GM13976 (cell line): ENCODE measurements around the gene OTUD3.
"Not testable (repeated sequence)": the region's sequence is repeated elsewhere in the genome, so short reads cannot be mapped to it uniquely, and the experiment has no call there.

ENCODE experiments used
- DNase-seq: peaks from one replicate; pipeline ENCODE4 v3.0.0; 2012; ENCODE audit warnings: low spot score
- CTCF ChIP-seq: IDR thresholded peaks from 2 replicates; pipeline ENCODE4 v1.5.1; 2012; ENCODE audit warnings: borderline replicate concordance, mild to moderate bottlenecking; ENCODE audit not compliant: insufficient read depth; ENCODE audit errors: extremely low read depth, missing control alignments, control extremely low read depth
- in situ Hi-C: fragments of 300-500 bp; cut with MboI; formaldehyde crosslinking; loops from one replicate; pipeline ENCODE4 v1.12.0; 2022; ENCODE audit warnings: low sequenced_read_pairs, mixed read lengths, inconsistent platforms; ENCODE audit not compliant: unreplicated experiment

OTUD3 gene

GRCh38 chr1:19878637-19878985 is 3.6 kb upstream of the OTUD3 start:
- no peak for DNase-seq
- TF ChIP-seq CTCF: no peak
- in situ Hi-C loops: no loop called here

- in situ Hi-C loops: no loop called here
- DNase-seq: no peak
- TF ChIP-seq CTCF: no peak
Observed at GRCh38 chr1:19879227-19879626, 3.0 kb upstream of the OTUD3 start.

DNA sequence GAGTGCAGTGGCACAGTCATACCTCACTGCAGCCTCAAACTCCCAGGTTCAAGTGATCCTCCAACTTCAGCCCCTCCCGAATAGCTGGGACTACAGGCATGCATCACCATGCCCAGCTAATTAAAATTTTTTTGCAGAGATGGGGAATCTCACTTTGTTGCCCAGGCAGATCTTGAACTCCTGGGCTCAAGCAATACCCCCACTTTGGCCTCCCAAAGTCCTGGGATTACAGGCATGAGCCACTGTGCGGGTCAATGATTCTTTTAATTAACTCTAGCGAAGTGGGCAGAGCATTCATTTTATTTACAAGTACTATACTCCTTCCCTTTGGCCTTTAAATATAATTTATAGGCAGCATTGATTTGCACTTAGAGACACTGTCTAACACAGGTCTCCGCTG is 2.5 kb upstream of the OTUD3 start:
- in situ Hi-C loops: no loop called here
- DNase-seq: no peak
- no peak for TF ChIP-seq CTCF

- DNase-seq, in situ Hi-C loops: not testable (repeated sequence)
Observed at GRCh38 chr1:19880841-19881240, 1.4 kb upstream of the OTUD3 start.

DNA sequence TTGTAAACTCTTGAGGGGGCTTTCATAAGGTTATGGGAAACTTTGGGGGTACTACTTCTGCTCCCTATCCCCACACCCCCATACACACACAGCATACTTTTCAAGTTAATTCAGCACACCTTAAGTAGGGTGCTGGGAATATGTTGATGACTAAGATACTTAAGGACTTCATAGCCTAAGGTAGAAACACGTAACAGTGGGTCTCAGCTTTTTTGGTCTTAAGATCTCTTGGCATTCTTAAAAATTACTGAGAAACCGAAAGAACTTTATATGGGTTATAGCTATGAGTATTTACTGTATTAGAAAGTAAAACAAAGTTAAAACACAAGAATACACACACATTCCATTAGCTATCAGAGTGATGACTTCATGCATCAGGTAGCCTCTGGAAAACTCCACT is 2.1 kb downstream of the OTUD3 start:
- in situ Hi-C loops: no loop called here
- TF ChIP-seq CTCF: no peak
- DNase-seq: no peak

GRCh38 chr1:19885821-19886220 is 3.6 kb downstream of the OTUD3 start:
- no peak for DNase-seq
- in situ Hi-C loops: no loop called here
- no peak for TF ChIP-seq CTCF

GRCh38 chr1:19888112-19888511 is 5.9 kb downstream of the OTUD3 start:
- no peak for DNase-seq
- in situ Hi-C loops: no loop called here
- TF ChIP-seq CTCF: no peak
